ENCODE results near the gene TFAP2B.

Gene TFAP2B

DNA sequence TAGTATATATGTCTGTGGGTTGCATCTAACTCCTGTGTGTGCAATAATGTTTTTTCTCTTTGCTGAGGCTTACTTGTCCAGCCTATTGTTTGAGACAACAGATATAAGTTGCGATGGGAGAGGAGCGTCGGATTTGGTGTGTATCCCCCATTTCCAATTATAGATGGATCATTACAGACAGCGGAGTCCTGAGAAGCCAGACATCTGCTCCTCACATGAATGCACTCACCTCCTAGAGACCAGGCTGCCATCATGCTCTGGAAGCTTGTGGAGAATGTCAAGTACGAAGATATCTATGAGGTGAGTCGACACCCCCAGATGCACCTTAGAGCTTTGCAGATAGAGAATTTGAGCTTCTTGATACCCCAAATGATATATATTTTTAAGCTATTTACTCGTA lies at the start of gene TFAP2B:
TFAP2B (plus strand) TSS at position 199 of the 400 bp plus-strand sequence; CDS start at position 220, 21 bp downstream.
- no peak for DNase-seq

DNA sequence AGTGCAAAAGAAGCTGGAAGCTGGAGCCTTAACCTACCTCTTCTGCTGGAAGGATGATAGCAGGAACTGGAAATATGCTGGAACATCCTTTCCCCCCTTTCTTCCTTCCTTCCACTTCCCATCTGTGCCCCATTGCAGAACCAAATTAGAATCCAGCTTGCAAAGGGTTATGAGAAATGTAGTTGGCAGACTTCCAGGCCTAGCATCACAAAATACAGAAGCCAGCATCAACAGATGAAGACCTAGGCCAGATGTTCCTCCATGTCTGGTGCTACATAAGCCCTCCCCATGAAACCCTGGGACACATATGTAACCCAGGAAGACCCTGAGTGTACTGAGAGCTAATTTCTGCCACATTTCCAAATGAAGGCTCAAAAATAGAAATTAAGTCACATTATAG lies 40.0 kb upstream of the TFAP2B start:
- DNase-seq, result no peak

DNA sequence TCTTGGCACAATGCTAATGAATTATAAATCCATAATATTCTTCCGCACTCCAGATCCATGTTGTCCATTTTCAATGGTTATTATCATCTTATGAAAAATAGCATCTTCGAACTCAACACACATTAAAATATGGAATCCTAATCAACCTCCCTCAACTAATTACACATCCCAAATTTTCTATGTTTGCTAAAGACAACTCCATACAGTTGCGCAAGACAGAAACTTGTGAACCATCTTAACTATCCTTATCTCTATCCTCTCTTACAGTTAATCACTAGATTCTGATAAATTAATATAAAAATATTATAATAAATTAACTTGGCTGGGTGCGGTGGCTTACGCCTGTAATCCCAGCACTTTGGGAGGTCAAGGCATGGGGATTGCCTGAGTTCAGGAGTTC lies 38.3 kb upstream of the TFAP2B start:
- DNase-seq, result no peak

DNA sequence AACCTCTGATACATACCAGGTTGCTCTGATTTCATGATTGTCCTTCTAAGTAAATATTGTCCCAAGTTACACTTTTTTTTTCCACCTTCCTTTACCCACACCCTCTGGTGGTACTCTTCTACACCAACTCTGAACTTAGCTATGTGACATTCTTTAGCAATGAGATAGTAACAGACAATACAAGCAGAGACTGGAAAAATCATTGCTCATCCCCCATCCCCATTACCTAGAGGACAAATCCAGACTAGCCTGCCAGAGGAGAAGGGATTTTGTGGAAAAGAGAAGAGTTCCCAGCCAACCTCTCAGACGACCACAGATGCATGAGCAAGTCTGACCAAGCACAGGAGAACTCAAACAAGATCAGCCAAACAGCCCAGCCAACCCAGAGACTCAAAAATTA lies 32.8 kb upstream of the TFAP2B start:
- no peak for DNase-seq

DNA sequence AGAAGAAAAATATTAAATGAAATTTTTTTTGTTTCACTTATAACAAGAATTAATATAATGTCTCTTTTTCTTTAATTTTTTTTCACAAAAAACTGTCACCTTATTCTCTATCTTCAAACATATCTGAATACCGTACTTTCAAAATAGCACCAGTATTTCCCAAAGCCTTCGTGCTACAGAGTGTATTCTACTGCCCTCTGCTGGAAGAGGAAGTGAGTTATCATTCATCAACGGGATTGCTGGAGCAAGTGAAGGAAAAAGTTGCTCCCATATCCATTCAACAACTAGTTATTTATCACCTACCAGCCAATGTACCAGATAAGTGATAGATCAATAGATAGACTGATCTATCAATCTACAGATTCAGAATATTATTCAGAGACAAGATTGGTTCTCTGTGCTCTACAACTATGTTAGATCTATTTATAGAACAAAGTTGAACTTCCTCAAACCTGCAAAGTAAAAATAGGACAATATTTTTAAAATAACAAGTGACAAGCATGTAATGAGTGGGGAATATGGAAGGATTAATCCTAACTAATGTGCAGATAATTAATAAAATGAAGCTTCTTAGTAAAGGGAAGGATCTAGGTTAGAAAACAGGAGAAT lies 26.7 kb upstream of the TFAP2B start:
- DNase-seq, result peak; percentile 42 to 46

DNA sequence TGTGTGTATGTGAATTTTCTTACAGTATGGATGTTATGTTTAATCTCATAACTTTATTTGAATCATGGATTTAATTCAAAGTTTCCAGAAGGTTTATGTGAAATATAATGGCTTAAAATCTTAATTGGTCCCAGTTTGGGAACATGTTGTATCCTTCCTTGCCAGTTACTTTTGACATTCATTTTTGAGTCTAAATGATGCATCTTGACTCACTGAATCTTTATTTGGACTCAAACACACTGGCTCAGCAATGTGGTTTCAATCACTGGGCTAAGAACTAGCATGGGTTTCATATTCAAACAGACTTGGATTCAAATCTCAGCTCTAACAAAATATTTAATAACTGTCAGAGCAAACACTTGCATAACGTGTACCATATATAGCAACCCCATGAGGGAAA lies 25.9 kb upstream of the TFAP2B start:
- DNase-seq, result no peak

DNA sequence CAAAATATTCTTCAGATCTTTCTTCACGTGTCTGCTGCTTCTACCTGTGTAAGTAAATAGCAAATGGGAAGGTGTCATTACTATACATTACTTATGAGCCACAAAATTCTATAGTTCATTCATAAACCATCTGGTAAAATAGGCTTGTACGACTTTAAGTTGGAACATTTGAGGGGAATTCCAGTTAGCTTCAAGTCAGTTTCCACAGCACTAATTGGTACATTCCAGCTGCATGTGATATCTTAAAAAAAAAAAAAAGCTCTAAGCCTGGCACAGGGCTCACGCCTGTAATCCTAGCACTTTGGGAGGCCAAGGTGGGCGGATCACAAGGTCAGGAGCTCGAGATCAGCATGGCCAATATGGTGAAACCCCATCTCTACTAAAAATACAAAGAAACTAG lies 23.1 kb upstream of the TFAP2B start:
- DNase-seq, result no peak

DNA sequence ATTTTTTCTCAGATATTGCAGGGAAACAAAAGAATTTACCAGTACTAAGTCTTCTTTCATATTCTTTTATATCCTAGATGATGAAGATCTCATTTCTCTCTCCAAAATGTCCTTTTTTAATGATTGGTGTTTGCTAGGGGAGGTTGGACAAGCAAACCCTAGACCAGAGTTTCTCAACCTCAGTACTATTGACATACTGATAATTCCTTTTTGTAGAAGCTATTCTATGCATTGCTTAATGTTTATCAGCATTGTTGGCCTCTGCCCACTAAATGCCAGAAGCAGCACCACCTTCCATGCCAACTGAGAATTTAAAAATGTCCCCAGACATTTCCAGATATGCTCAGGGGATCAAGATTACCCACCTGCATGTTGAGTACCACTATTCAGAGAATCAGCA lies 14.4 kb upstream of the TFAP2B start:
- DNase-seq, result no peak

DNA sequence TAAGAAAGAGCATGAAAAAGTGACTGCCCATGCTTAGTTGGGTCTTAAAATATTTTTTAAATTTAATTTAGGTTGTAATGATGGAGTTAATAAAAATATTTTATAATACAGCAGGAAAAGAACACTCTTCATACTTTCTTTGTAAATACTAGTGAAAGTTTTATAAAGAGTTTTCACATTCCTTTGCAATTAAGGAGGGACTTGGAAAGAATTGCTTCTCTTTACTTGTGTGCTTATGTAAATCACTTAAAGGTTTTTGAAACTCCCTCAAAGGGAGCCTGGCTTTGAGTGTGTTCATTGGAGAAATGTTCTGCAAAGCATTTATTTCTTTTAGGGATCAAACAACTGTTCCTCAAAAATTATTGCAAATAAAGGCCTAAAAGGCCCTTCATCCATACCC lies 11.6 kb upstream of the TFAP2B start:
- no peak for DNase-seq

DNA sequence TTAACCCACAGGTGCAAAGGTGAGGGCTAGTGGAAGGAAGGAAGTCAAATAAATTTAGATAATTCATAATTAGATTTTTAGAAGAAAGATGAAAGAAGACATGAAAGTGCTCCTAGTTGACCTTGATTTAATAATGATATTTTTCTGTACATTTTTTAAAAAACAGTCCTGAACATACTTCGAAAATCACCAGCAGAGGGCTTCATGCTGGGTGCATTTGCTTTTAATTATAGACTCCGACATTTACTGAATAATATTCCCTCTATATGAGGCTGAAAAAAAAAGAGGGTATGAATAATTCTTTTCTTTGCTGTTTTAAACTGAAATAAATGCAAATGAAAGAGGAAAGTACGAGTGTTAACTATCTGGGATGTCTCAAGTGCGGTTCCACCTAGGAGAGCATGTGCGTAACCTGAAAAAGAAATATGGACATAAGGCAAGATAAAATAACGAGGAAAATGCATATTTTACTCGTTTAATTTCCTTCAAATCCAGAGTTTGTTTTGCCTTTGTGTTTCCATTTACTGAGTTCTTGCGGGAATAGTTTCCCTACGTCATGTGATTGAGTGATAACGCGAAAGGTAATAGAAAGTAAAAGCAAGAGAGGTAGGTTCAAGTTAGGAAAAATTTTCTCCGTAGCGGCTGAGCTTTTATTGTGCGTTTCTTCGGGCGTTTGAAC lies 3.1 kb upstream of the TFAP2B start:
- DNase-seq, result no peak

DNA sequence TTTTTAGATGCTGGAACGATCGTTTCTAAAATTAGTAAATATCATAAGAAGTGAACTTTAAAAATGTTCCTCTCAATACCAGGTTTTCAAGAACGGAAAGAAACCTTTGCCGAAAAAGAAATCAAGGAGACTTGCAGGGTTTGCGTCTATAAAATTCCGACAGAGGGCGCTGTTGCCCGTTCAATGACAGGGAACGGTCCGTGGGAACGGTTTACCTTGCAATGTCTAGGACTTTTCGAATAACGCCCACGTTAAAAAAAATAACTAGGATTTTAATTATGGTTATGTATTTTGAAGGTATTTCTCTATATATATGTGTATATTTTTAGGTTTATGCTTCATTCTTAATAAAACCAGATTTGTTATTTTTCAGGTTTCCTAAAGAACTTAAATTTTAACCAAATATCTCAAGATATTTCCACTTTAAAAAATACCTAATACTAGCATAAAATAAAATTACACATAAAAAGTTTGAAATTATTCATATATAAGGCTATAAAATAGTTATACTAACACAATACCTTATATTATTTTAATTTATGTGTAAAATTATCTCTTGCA lies 2.5 kb upstream of the TFAP2B start:
- peak; percentile 65 for DNase-seq

DNA sequence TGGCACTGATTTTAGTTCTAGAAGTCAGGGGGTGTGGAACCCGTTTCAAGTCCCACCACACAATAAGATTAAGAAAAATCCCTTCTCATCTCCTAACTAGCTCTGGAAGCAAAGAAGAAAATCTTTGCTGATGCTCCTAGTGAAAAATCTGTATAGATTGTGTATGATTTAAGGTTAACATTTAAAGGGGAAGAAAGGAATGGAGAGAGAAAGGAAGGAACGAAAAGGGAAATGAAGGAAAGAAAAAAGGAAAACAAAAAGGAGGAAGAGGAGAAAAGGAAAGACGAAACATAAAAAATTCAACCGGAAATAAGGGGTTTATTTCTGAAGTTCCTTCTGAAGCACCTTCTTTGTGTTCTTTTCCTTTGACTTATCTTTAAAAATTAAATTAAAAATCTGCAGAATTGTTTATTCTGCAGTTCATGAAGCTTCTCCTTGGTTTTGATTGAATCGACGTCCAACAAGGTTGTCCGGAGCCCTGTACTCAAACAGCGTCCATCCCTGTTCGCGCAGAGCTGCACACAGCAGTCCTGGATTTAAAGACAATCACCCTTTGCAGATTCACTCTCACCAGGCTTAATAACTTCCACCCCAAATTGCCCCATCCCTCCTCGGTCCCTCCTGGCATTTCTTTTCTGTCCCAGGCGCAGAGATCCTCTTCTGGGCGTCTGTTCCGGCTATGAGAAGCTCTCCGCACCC lies 1.6 kb upstream of the TFAP2B start:
- no peak for DNase-seq

DNA sequence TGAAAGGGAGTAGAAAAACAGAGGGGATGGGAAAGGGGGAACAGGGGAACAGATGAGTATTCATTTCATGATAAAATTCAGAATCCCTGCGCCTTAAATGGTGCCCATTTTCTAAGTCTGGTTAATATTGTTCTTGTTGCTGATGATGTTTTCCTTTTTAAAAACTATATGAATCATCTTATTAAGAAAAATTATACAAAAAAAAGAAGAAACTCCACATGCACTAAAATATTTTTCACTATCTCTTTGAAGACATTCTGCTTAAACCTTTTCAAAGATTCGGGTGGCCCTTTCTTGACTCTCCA lies 1.1 kb upstream of the TFAP2B start:
- no peak for DNase-seq

DNA sequence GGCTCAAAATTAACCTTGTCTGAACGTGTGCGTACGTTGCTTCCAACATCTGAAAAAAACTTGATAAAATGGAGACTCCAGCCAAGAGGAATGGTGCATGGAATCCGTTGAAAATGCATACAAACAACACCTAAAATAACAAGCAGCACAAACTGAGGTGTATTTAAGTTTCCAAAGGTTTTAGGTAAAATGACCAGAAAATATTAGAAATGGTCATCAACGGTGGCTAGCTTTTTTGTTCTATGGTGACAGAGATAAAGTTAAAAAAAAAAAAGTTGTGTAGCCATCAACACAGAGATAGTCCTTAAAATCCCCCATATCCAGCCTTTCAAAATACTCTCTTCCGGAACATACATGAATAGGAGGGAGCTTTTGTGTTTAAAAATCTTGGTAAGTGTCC lies 651 bp upstream of the TFAP2B start:
- DNase-seq, result no peak

DNA sequence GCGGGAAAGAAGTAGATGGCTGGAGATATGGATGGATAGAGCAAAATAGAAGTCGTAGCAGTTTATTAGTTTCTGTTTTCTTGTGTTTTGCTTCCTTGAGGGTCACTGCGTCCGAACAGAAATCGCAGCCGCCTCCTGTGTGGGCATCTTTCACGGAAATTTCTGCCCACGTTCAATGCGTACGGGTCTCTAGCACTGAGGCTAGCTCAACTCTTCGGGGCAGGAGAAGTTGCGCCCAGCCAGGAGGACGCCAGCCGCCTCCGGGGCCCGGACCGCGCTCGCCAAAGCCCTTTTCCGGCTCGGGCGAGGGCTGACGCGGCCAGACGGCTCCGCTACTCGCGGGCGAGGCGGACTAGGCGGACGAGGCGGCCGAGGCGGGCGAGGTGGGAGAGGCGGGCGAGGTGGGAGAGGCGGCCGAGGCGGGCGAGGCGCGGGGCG lies 814 bp downstream of the TFAP2B start:
- DNase-seq, result no peak

DNA sequence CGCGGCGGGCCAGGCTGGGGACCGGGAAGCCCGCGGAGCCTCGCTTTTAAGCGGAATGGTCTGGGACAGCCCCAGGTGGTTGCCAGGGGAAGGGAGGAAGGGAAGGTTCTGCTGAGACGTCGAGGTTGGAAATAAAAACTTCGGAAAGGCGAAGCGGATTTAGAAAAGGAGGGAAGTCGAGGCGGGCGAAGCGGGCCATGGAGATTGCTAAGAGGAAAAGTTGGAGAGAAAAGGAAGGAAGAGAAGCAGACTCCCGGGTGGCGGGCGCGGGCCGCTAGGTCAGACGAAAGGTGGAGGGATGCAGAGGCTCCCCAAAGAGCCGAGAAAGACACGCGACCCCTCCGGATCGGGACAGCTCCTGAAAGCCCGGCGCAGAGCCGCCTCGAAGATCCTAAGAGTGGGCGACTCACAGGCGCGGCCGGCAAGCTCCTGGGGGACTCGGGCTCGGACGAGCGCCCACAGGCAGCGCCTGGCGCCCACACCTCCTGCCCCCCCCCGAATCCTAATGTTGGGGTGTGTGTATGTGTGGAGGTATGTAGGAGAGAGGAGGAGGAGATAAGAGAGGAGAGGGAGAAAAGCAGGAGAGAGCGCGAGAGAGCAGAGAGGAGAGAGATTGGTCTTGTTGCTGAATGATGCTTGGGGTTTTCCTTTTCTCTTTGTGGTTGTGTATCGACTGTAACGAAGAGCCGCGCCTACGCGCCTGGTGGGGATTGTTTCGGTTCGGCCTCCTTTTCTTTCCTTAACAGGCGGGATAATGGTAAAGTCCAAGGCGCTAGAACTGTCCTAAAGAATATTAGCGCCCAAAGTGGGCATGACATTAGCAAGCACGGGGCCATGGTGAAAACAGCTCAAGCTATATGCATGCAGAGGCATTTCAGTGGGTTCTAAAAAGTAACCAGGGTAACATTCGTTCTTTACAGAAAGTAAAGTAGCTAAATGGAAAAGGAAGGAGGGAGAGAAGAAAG lies 1.5 kb downstream of the TFAP2B start:
- no peak for DNase-seq

DNA sequence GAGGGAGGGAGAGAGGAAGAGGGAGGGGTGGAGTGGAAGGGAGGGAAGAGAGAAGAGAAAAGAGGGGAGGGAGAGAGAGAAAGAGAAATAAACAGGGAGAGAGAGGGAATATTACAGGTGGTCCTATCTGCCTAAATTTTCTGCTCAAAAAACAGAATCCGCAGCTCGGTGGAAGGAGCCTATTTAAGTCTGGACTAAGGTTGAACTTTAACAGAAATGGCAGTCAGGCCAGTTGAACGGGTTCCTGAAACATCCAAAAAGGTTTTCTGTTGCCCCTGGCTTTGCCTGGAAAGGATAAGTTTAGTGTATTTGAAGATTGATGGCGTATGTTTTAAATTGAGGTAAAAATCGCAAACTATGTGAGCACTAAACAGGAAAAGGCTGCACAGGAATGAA lies 2.2 kb downstream of the TFAP2B start:
- no peak for DNase-seq

DNA sequence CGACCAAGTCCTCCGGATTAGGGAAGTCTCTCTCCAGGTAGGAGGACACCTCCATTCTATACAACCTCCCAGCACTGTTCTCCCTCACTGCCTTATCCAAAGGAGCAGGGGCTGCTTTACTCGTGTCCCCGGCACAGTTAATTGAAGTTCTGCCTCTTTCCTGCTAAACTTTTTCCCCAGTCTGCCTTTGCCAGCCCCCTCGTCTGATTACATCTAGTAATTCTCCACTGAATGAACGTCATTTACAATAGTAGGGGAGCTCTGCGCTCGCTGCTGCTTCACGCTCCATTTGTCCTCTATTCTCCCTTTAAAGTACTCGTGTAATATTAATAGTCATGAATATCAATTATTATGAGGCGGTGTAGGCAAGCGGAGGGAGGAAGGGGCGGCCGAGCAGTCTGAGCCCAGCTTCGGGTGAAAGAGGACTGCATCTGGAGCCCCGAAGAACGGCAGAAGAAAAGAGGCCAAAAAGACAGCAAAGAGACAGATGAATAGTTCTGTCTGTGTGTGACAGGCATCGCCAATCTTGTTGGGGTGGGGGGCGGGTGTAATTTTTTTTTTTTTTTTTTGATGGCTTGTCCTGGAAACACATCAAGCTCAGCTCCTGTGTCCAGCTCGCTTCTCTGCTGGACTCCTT lies 2.9 kb downstream of the TFAP2B start:
- DNase-seq, result no peak

DNA sequence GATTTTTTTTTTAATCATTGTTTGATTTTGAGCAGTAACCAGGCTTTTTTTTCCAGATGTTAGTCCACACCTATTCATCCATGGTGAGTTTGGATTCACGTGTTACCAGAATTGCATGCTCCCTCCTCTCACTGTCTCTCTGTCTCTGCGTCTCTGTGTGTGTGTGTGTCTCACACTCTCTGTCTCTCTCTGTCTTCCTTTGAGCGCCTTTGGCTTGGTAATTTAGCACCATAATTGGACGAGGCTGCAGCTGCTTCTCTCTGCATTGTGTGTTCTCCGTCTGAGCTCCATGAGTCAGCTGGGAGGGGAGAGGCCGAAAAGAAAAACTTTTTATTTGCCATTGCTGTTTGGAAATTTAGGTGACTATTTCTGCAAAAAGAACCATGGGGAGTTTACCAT lies 3.4 kb downstream of the TFAP2B start:
- peak in 1 of 2 experiments; percentile 32 for DNase-seq

DNA sequence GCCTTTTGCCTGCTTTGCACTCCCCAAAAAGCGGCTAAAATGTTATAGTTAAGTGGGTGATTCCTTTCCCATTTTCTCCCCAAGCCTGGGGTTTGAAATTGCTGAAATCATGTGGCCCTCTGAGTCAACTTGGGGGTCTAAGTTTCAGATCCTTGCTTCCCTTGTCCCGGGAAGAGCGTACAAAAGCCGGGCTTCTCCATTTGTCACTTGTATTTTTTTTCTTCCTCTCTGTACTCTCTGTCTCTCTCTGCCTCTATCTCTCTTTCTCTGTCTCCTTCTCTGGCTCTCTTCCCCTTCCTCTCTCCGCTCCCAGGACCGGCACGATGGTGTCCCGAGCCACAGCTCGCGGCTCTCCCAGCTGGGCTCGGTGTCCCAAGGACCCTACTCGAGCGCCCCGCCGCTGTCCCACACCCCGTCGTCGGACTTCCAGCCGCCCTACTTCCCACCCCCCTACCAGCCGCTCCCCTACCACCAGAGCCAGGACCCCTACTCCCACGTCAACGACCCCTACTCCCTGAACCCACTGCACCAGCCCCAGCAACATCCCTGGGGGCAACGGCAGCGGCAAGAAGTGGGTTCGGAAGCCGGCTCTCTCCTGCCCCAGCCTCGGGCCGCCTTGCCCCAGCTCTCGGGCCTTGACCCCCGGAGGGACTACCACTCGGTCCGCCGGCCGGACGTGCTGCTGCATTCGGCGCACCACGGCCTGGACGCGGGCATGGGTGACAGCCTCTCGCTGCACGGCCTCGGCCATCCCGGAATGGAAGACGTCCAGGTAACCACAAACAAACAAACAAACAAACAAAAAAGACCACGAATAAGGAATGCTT lies 4.6 kb downstream of the TFAP2B start:
- no peak for DNase-seq

DNA sequence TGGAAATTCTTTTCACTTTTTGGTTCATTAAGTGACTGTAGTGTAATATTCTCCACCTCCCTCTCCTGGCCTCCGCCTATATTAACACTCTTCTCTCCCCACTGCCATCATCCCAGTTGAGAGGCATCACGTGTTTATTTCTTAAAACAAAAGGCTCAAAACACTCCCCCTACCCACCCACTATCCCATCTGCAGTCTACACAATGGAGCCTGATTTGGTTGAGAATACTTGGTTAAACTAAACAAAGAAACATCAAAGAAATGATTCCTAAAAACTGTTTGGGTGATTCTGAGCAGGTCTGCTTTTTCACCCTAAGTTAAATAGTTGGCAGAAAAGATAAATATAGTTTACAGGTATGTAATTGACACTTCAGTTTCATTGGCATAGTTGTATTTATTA lies 5.9 kb downstream of the TFAP2B start:
- no peak for DNase-seq
